Fibroblast of villous mesenchyme (primary cell): ENCODE measurements around the gene MAP3K5. TPM values are rescaled to one million over a fixed set of nuclear protein-coding genes. Genes with fewer than 3 reads are reported as not detected.

ENCODE experiments used
- DNase-seq: peaks from one replicate; pipeline ENCODE4 v3.0.0-alpha.2; 2010; ENCODE audit warnings: low read depth
- H3K4me3 ChIP-seq: 2 replicates; pipeline ENCODE4 v1.5.1; 2011; ENCODE audit warnings: low read depth, mild to moderate bottlenecking, low read length
- CTCF ChIP-seq: IDR thresholded peaks from 2 replicates; pipeline ENCODE4 v1.5.1; 2012; ENCODE audit warnings: low read depth, mild to moderate bottlenecking, low read length; ENCODE audit not compliant: insufficient read depth
- total RNA-seq: library from RNA; depleted of rRNA; stranded (reverse); fragments of >200 nt; gene quantifications from 2 replicates; pipeline ENCODE4 v1.2.3, GENCODE V29; 2012

Gene MAP3K5
- total RNA-seq, 1 donor, result 84.6 TPM

GRCh38 chr6:136535017-136535765 is 257.1 kb downstream of the MAP3K5 start:
- DNase-seq, result no peak
- TF ChIP-seq CTCF, result no peak
- no peak overlapping the region for H3K4me3 ChIP-seq

- no peak overlapping the region for H3K4me3 ChIP-seq
- TF ChIP-seq CTCF, result no peak
- DNase-seq, result no peak
Observed at GRCh38 chr6:136534268-136534667, 258.0 kb downstream of the MAP3K5 start.

GRCh38 chr6:136533487-136533886 is 258.8 kb downstream of the MAP3K5 start:
- DNase-seq, result no peak
- no peak for TF ChIP-seq CTCF
- H3K4me3 ChIP-seq, result no peak overlapping the region

GRCh38 chr6:136532030-136532429 is 260.2 kb downstream of the MAP3K5 start:
- no peak for DNase-seq
- no peak for TF ChIP-seq CTCF

GRCh38 chr6:136529710-136530109 is 262.6 kb downstream of the MAP3K5 start:
- TF ChIP-seq CTCF, result no peak
- H3K4me3 ChIP-seq, result no peak overlapping the region
- no peak for DNase-seq

More at GRCh38 chr6:136532030-136532429, 260.2 kb downstream of the MAP3K5 start:
- no peak overlapping the region for H3K4me3 ChIP-seq

GRCh38 chr6:136528477-136528876 is 263.8 kb downstream of the MAP3K5 start:
- no peak for DNase-seq
- H3K4me3 ChIP-seq, result no peak overlapping the region

More at GRCh38 chr6:136528477-136528876, 263.8 kb downstream of the MAP3K5 start:
- TF ChIP-seq CTCF, result no peak
